Measurements from ENCODE around the gene FXYD2.

The FXYD2 gene

GRCh38 chr11:117832511-117832910, 8.0 kb upstream of the FXYD2 start:
- Histone ChIP-seq H3K14ac (ENCODE audit: low read length) (no peak overlapping the region), H2BK12ac (ENCODE audit: low read length) (no peak overlapping the region), H3K27ac (ENCODE audit: low read depth, low read length) (no peak overlapping the region), H3K4me2 (ENCODE audit: low read length) (no peak overlapping the region), H2AK5ac (ENCODE audit: low read length) (no peak overlapping the region), H3K36me3 (ENCODE audit: control insufficient read depth in 1 of 2, insufficient read depth in 2 of 2, low read length in 2 of 2) (no peaks in the 10 kb centered on the region), H3K18ac (ENCODE audit: low read length) (no peak overlapping the region), H4K12ac (ENCODE audit: low read depth, low read length) (no peak overlapping the region), H3K4me3 (ENCODE audit: low read depth, low read length) (no peak overlapping the region), H3K23ac (ENCODE audit: low read length) (no peak overlapping the region), H3K9me3 (ENCODE audit: insufficient read depth, low read depth, low read length) (peaks cover 2% of the 10 kb centered on the region), H3K4me1 (ENCODE audit: control insufficient read depth in 1 of 2, insufficient read depth in 2 of 2, low read length in 2 of 2) (peaks cover 8 to 9% of the 10 kb centered on the region in 2 experiments), H3K79me2 (ENCODE audit: control insufficient read depth, insufficient read depth, low read length, poor library complexity) (no peaks in the 10 kb centered on the region), H2BK5ac (ENCODE audit: low read depth, low read length, poor library complexity) (no peak overlapping the region), H3K79me1 (ENCODE audit: low read length) (no peaks in the 10 kb centered on the region), H3K4ac (ENCODE audit: low read depth, low read length) (no peak overlapping the region), H3K9ac (ENCODE audit: low read length) (no peak overlapping the region), H2BK120ac (ENCODE audit: insufficient read depth, low read length, poor library complexity) (no peak overlapping the region), H2AFZ (ENCODE audit: insufficient read depth, low read length, poor library complexity) (no peak overlapping the region), H4K91ac (ENCODE audit: low read depth, low read length) (no peak overlapping the region), H3K27me3 (ENCODE audit: insufficient read depth, low read length) (no peaks in the 10 kb centered on the region), H4K8ac (ENCODE audit: low read depth, low read length) (no peak overlapping the region)
- DNase-seq: no peak
- no CpG with 5 or more reads among the region's 8 CpGs for WGBS (ENCODE audit: extremely low coverage, insufficient coverage, insufficient read length)

GRCh38 chr11:117831661-117832415, 7.3 kb upstream of the FXYD2 start:
- Histone ChIP-seq H2AFZ (ENCODE audit: insufficient read depth, low read length, poor library complexity) (no peak overlapping the region), H3K9me3 (ENCODE audit: insufficient read depth, low read depth, low read length) (peaks cover 2% of the 10 kb centered on the region), H3K79me1 (ENCODE audit: low read length) (no peaks in the 10 kb centered on the region), H3K36me3 (ENCODE audit: control insufficient read depth in 1 of 2, insufficient read depth in 2 of 2, low read length in 2 of 2) (no peaks in the 10 kb centered on the region), H4K12ac (ENCODE audit: low read depth, low read length) (no peak overlapping the region), H2BK5ac (ENCODE audit: low read depth, low read length, poor library complexity) (no peak overlapping the region), H4K91ac (ENCODE audit: low read depth, low read length) (no peak overlapping the region), H4K8ac (ENCODE audit: low read depth, low read length) (no peak overlapping the region), H2BK120ac (ENCODE audit: insufficient read depth, low read length, poor library complexity) (no peak overlapping the region), H3K79me2 (ENCODE audit: control insufficient read depth, insufficient read depth, low read length, poor library complexity) (no peaks in the 10 kb centered on the region), H3K27me3 (ENCODE audit: insufficient read depth, low read length) (no peaks in the 10 kb centered on the region), H3K4ac (ENCODE audit: low read depth, low read length) (no peak overlapping the region), H3K14ac (ENCODE audit: low read length) (no peak overlapping the region), H2AK5ac (ENCODE audit: low read length) (no peak overlapping the region), H3K27ac (ENCODE audit: low read depth, low read length) (no peak overlapping the region), H3K4me1 (ENCODE audit: control insufficient read depth in 1 of 2, insufficient read depth in 2 of 2, low read length in 2 of 2) (peaks cover 8 to 9% of the 10 kb centered on the region in 2 experiments), H3K9ac (ENCODE audit: low read length) (no peak overlapping the region), H3K4me3 (ENCODE audit: low read depth, low read length) (no peak overlapping the region), H3K4me2 (ENCODE audit: low read length) (no peak overlapping the region), H3K18ac (ENCODE audit: low read length) (no peak overlapping the region), H3K23ac (ENCODE audit: low read length) (no peak overlapping the region), H2BK12ac (ENCODE audit: low read length) (no peak overlapping the region)
- WGBS (ENCODE audit: extremely low coverage, insufficient coverage, insufficient read length): no CpG with 5 or more reads among the region's 7 CpGs
- DNase-seq: no peak

GRCh38 chr11:117830674-117831351, 6.3 kb upstream of the FXYD2 start:
- Histone ChIP-seq H2BK5ac (ENCODE audit: low read depth, low read length, poor library complexity) (no peak overlapping the region), H3K4me1 (ENCODE audit: control insufficient read depth in 1 of 2, insufficient read depth in 2 of 2, low read length in 2 of 2) (peaks cover 8 to 9% of the 10 kb centered on the region in 2 experiments), H2AK5ac (ENCODE audit: low read length) (no peak overlapping the region), H3K27me3 (ENCODE audit: insufficient read depth, low read length) (no peaks in the 10 kb centered on the region), H3K79me1 (ENCODE audit: low read length) (no peaks in the 10 kb centered on the region), H3K4me2 (ENCODE audit: low read length) (no peak overlapping the region), H2BK120ac (ENCODE audit: insufficient read depth, low read length, poor library complexity) (no peak overlapping the region), H2AFZ (ENCODE audit: insufficient read depth, low read length, poor library complexity) (no peak overlapping the region), H4K12ac (ENCODE audit: low read depth, low read length) (no peak overlapping the region), H3K18ac (ENCODE audit: low read length) (no peak overlapping the region), H3K27ac (ENCODE audit: low read depth, low read length) (no peak overlapping the region), H4K8ac (ENCODE audit: low read depth, low read length) (no peak overlapping the region), H3K4me3 (ENCODE audit: low read depth, low read length) (no peak overlapping the region), H4K91ac (ENCODE audit: low read depth, low read length) (no peak overlapping the region), H3K36me3 (ENCODE audit: control insufficient read depth in 1 of 2, insufficient read depth in 2 of 2, low read length in 2 of 2) (no peaks in the 10 kb centered on the region), H2BK12ac (ENCODE audit: low read length) (no peak overlapping the region), H3K79me2 (ENCODE audit: control insufficient read depth, insufficient read depth, low read length, poor library complexity) (no peaks in the 10 kb centered on the region), H3K4ac (ENCODE audit: low read depth, low read length) (no peak overlapping the region), H3K14ac (ENCODE audit: low read length) (no peak overlapping the region), H3K9me3 (ENCODE audit: insufficient read depth, low read depth, low read length) (peaks cover 2% of the 10 kb centered on the region), H3K9ac (ENCODE audit: low read length) (no peak overlapping the region), H3K23ac (ENCODE audit: low read length) (no peak overlapping the region)
- no peak for DNase-seq
- WGBS (ENCODE audit: extremely low coverage, insufficient coverage, insufficient read length): no CpG with 5 or more reads among the region's 6 CpGs

GRCh38 chr11:117830072-117830471, 5.5 kb upstream of the FXYD2 start:
- Histone ChIP-seq H2BK5ac (ENCODE audit: low read depth, low read length, poor library complexity) (no peak overlapping the region), H3K27me3 (ENCODE audit: insufficient read depth, low read length) (no peaks in the 10 kb centered on the region), H3K36me3 (ENCODE audit: control insufficient read depth in 1 of 2, insufficient read depth in 2 of 2, low read length in 2 of 2) (no peaks in the 10 kb centered on the region), H2AFZ (ENCODE audit: insufficient read depth, low read length, poor library complexity) (no peak overlapping the region), H3K79me2 (ENCODE audit: control insufficient read depth, insufficient read depth, low read length, poor library complexity) (no peaks in the 10 kb centered on the region), H3K4me2 (ENCODE audit: low read length) (no peak overlapping the region), H4K12ac (ENCODE audit: low read depth, low read length) (no peak overlapping the region), H3K14ac (ENCODE audit: low read length) (no peak overlapping the region), H3K9ac (ENCODE audit: low read length) (no peak overlapping the region), H2BK12ac (ENCODE audit: low read length) (no peak overlapping the region), H3K9me3 (ENCODE audit: insufficient read depth, low read depth, low read length) (peaks cover 2% of the 10 kb centered on the region), H2AK5ac (ENCODE audit: low read length) (no peak overlapping the region), H3K27ac (ENCODE audit: low read depth, low read length) (no peak overlapping the region), H3K4me3 (ENCODE audit: low read depth, low read length) (no peak overlapping the region), H2BK120ac (ENCODE audit: insufficient read depth, low read length, poor library complexity) (no peak overlapping the region), H3K4ac (ENCODE audit: low read depth, low read length) (no peak overlapping the region), H3K23ac (ENCODE audit: low read length) (no peak overlapping the region), H3K18ac (ENCODE audit: low read length) (no peak overlapping the region), H3K4me1 (ENCODE audit: control insufficient read depth in 1 of 2, insufficient read depth in 2 of 2, low read length in 2 of 2) (peaks cover 8 to 9% of the 10 kb centered on the region in 2 experiments), H4K8ac (ENCODE audit: low read depth, low read length) (no peak overlapping the region), H3K79me1 (ENCODE audit: low read length) (no peaks in the 10 kb centered on the region), H4K91ac (ENCODE audit: low read depth, low read length) (no peak overlapping the region)
- no CpG with 5 or more reads among the region's 14 CpGs for WGBS (ENCODE audit: extremely low coverage, insufficient coverage, insufficient read length)
- no peak for DNase-seq
